GM12878 (cell line): Measurements from ENCODE around the gene CD2AP. TPM values are rescaled to one million over a fixed set of nuclear protein-coding genes. Genes with fewer than 3 reads are reported as not detected.

Experiments used
- ATF2 ChIP-seq: IDR thresholded peaks from 2 replicates; pipeline ENCODE4 v1.6.1; 2012; ENCODE audit warnings: low read length, inconsistent platforms
- BCL3 ChIP-seq: IDR thresholded peaks from 2 replicates; pipeline ENCODE4 v1.6.1; 2011; ENCODE audit warnings: borderline replicate concordance, low read depth, mild to moderate bottlenecking, moderate library complexity, low read length; ENCODE audit not compliant: insufficient read depth, poor library complexity, severe bottlenecking
- CBFB ChIP-seq: IDR thresholded peaks from 2 replicates; pipeline ENCODE4 v1.6.1; 2016; ENCODE audit warnings: antibody characterized with exemption, low read depth
- CREB1 ChIP-seq: IDR thresholded peaks from 2 replicates; pipeline ENCODE4 v1.6.1; 2012; ENCODE audit warnings: low read depth, mild to moderate bottlenecking, inconsistent platforms
- CREM ChIP-seq: IDR thresholded peaks from 2 replicates; pipeline ENCODE4 v1.6.1; 2014; ENCODE audit warnings: antibody characterized with exemption, low read depth
- DPF2 ChIP-seq: fragments of 450-650 bp; IDR thresholded peaks from 2 replicates; pipeline ENCODE4 v1.6.1; 2017; ENCODE audit warnings: mild to moderate bottlenecking
- EGR1 ChIP-seq, 2 experiments: IDR thresholded peaks; 1 replicate in 1 of 2; 2 replicates in 1 of 2; pipeline ENCODE4 v1.6.1; 2011 to 2012; ENCODE audit warnings: low read depth in 2 of 2, low read length in 2 of 2, borderline replicate concordance in 1 of 2, mild to moderate bottlenecking in 1 of 2, moderate library complexity in 1 of 2
- ELK1 ChIP-seq: IDR thresholded peaks from 2 replicates; pipeline ENCODE4 v1.6.1; 2012; ENCODE audit warnings: low read depth, low read length, improper control_type of control experiment
- GATAD2B ChIP-seq: fragments of 450-650 bp; conservative IDR thresholded peaks from 2 replicates; pipeline ENCODE4 v1.6.1; 2017; ENCODE audit warnings: low read depth, mild to moderate bottlenecking, moderate library complexity
- HDGF ChIP-seq: fragments of 450-650 bp; IDR thresholded peaks from 2 replicates; pipeline ENCODE4 v1.6.1; 2016; ENCODE audit warnings: antibody characterized with exemption
- IKZF1 ChIP-seq: fragments of 450-650 bp; conservative IDR thresholded peaks from 2 replicates; pipeline ENCODE4 v1.6.1; 2017; ENCODE audit warnings: antibody characterized with exemption, mild to moderate bottlenecking
- IRF4 ChIP-seq: IDR thresholded peaks from 2 replicates; pipeline ENCODE4 v1.6.1; 2011; ENCODE audit warnings: low read depth, low read length
- MTA2 ChIP-seq: fragments of 450-650 bp; IDR thresholded peaks from 2 replicates; pipeline ENCODE4 v1.6.1; 2016; ENCODE audit warnings: low read depth, mild to moderate bottlenecking, moderate library complexity
- NBN ChIP-seq: fragments of 450-650 bp; IDR thresholded peaks from 2 replicates; pipeline ENCODE4 v1.6.1; 2016
- NR2F1 ChIP-seq: fragments of 450-650 bp; conservative IDR thresholded peaks from 2 replicates; pipeline ENCODE4 v1.6.1; 2017; ENCODE audit warnings: mild to moderate bottlenecking
- POU2F2 ChIP-seq: IDR thresholded peaks from 3 replicates; pipeline ENCODE4 v1.6.1; 2011; ENCODE audit warnings: low read depth, mild to moderate bottlenecking, low read length, borderline replicate concordance
- RBBP5 ChIP-seq: fragments of 200-600 bp; sonication (generic); conservative IDR thresholded peaks from 2 replicates; pipeline ENCODE4 v1.6.1; 2016
- RELB ChIP-seq: fragments of 450-650 bp; IDR thresholded peaks from 2 replicates; pipeline ENCODE4 v1.6.1; 2017; ENCODE audit warnings: low read depth, mild to moderate bottlenecking, moderate library complexity
- RUNX3 ChIP-seq: IDR thresholded peaks from 2 replicates; pipeline ENCODE4 v1.6.1; 2012; ENCODE audit warnings: low read length, inconsistent platforms
- SIN3A ChIP-seq: IDR thresholded peaks from 2 replicates; pipeline ENCODE4 v1.6.1; 2012; ENCODE audit warnings: low read depth, low read length, improper control_type of control experiment
- SMAD5 ChIP-seq: IDR thresholded peaks from 2 replicates; pipeline ENCODE4 v1.6.1; 2016; ENCODE audit warnings: antibody characterized with exemption, low read depth
- SMC3 ChIP-seq: IDR thresholded peaks from 2 replicates; pipeline ENCODE4 v1.6.1; 2011; ENCODE audit warnings: low read length, improper control_type of control experiment, borderline replicate concordance
- SPI1 ChIP-seq: IDR thresholded peaks from 2 replicates; pipeline ENCODE4 v1.6.1; 2011; ENCODE audit warnings: low read depth, mild to moderate bottlenecking, low read length, moderate library complexity, borderline replicate concordance; ENCODE audit not compliant: insufficient read depth
- TAF1 ChIP-seq: IDR thresholded peaks from 2 replicates; pipeline ENCODE4 v1.6.1; 2011; ENCODE audit warnings: mild to moderate bottlenecking, low read depth, low read length, borderline replicate concordance
- TCF12 ChIP-seq: IDR thresholded peaks from 2 replicates; pipeline ENCODE4 v1.6.1; 2011; ENCODE audit warnings: low read depth, mild to moderate bottlenecking, low read length
- TCF3 ChIP-seq: IDR thresholded peaks from 2 replicates; pipeline ENCODE4 v1.6.1; 2012; ENCODE audit warnings: low read depth, mild to moderate bottlenecking, low read length, borderline replicate concordance; ENCODE audit not compliant: insufficient read depth
- ZNF384 ChIP-seq: IDR thresholded peaks from 2 replicates; pipeline ENCODE4 v1.6.1; 2012; ENCODE audit warnings: low read depth, mild to moderate bottlenecking, low read length, improper control_type of control experiment, borderline replicate concordance
- polyA plus RNA-seq, 11 experiments: library from polyadenylated mRNA; depleted of rRNA in 4 of 11; unstranded in 6 of 11; stranded (reverse) in 5 of 11; fragments of >200 nt; fragmentation: Nextera tagmentation in 4 of 11; fragmentation: Illumina TruSeq in 1 of 11; extraction: Ambion mirVana in 4 of 11; extraction: Trizol in 1 of 11; gene quantifications; 1 replicate in 1 of 11; 2 replicates in 10 of 11; pipeline versions ENCODE4 v1.2.1 to v1.2.3, GENCODE V29; 2011 to 2016; ENCODE audit warnings: inconsistent platforms in 2 of 11, missing spikeins in 2 of 11, low read depth in 1 of 11
- total RNA-seq, 4 experiments: library from RNA; depleted of rRNA in 3 of 4; stranded (reverse); fragments of >200 nt in 3 of 4; fragmentation: Illumina TruSeq in 1 of 4; extraction: Trizol in 1 of 4; gene quantifications; 2 replicates each; pipeline versions ENCODE4 v1.2.1 to v1.2.3, GENCODE V29; 2013 to 2021

The CD2AP gene
- total and polyA plus RNA-seq, 10 of the 15 experiments (the other 5 are each of a cell fraction or from before 2014, with no cell fraction given): 5.4 to 46.6 (median 20.9) TPM

- TF ChIP-seq SPI1 (0 out of 2 replicates have a peak, but pooled peaks have one; percentile 35), TCF12 (peak; percentile 97), TCF3 (peak; percentile 98), ZNF384 (no peak), CREB1 (peak; percentile 91), GATAD2B (peak; percentile 32), NR2F1 (peak; percentile 11; the same call in 1 of the 2 replicates), SMAD5 (peak; percentile 53; the same call in 1 of the 2 replicates), HDGF (peak; percentile 43; the same call in 1 of the 2 replicates), BCL3 (peak; percentile 24), ELK1 (no peak), POU2F2 (peak; percentile 52; the same call in 2 of the 3 replicates), NBN (peak; percentile 94), MTA2 (peak; percentile 40; the same call in 1 of the 2 replicates), RUNX3 (no peak; the same call in 1 of the 2 replicates), CREM (peak; percentile 95), TAF1 (peak; percentile 77; the same call in 1 of the 2 replicates), EGR1 (IDR thresholded peaks at IDR 0.05; ENCODE audit: borderline replicate concordance in 1 of 2, low read depth in 2 of 2, low read length in 2 of 2) (peak in 1 of 2 experiments; percentile 23; a peak in 1 of 3 replicates), IRF4 (0 out of 2 replicates have a peak, but pooled peaks have one; percentile 13), CBFB (peak; percentile 65; the same call in 1 of the 2 replicates), RBBP5 (no peak), SIN3A (0 out of 2 replicates have a peak, but pooled peaks have one; percentile 12), DPF2 (peak; percentile 78), SMC3 (no peak), RELB (no peak), IKZF1 (peak; percentile 63), ATF2 (0 out of 2 replicates have a peak, but pooled peaks have one; percentile 51)
Observed at GRCh38 chr6:47477497-47478232, at the start of gene CD2AP (continued).
